HEK293 (cell line): ENCODE data around the gene WDR88.

Source experiments
- EGR2 ChIP-seq: fragments of 450-650 bp; formaldehyde crosslinking; IDR thresholded peaks from 2 replicates; pipeline ENCODE4 v1.5.1; 2016; ENCODE audit warnings: low read depth, missing biosample characterization, missing genetic modification characterization
- GLIS2 ChIP-seq: fragments of 450-650 bp; formaldehyde crosslinking; IDR thresholded peaks from 2 replicates; pipeline ENCODE4 v1.5.1; 2016; ENCODE audit warnings: missing biosample characterization, missing genetic modification characterization
- KLF9 ChIP-seq: fragments of 450-650 bp; formaldehyde crosslinking; IDR thresholded peaks from 2 replicates; pipeline ENCODE4 v1.5.1; 2016; ENCODE audit warnings: missing biosample characterization, missing genetic modification characterization, low read depth
- MZF1 ChIP-seq: fragments of 450-650 bp; formaldehyde crosslinking; IDR thresholded peaks from 2 replicates; pipeline ENCODE4 v1.5.1; 2017; ENCODE audit warnings: missing biosample characterization, missing genetic modification characterization, borderline replicate concordance
- SP3 ChIP-seq: fragments of 450-650 bp; formaldehyde crosslinking; IDR thresholded peaks from 2 replicates; pipeline ENCODE4 v1.5.1; 2016; ENCODE audit warnings: missing biosample characterization, missing genetic modification characterization
- TCF7L2 ChIP-seq: IDR thresholded peaks from 2 replicates; pipeline ENCODE4 v1.6.1; 2011; ENCODE audit warnings: low read depth, mild to moderate bottlenecking, inconsistent platforms, low read length, moderate library complexity, borderline replicate concordance
- YY1 ChIP-seq: fragments of 450-650 bp; formaldehyde crosslinking; IDR thresholded peaks from 2 replicates; pipeline ENCODE4 v1.5.1; 2018; ENCODE audit warnings: missing biosample characterization, missing genetic modification characterization
- YY2 ChIP-seq: fragments of 450-650 bp; formaldehyde crosslinking; IDR thresholded peaks from 2 replicates; pipeline ENCODE4 v1.5.1; 2016; ENCODE audit warnings: missing biosample characterization, missing genetic modification characterization
- ZBTB21 ChIP-seq: fragments of 450-650 bp; formaldehyde crosslinking; IDR thresholded peaks from 2 replicates; pipeline ENCODE4 v1.5.1; 2017; ENCODE audit warnings: missing biosample characterization, missing genetic modification characterization
- ZBTB8A ChIP-seq: fragments of 450-650 bp; formaldehyde crosslinking; IDR thresholded peaks from 2 replicates; pipeline ENCODE4 v1.5.1; 2016; ENCODE audit warnings: missing biosample characterization, missing genetic modification characterization
- ZEB2 ChIP-seq: fragments of 450-650 bp; formaldehyde crosslinking; IDR thresholded peaks from 2 replicates; pipeline ENCODE4 v1.5.1; 2016; ENCODE audit warnings: missing biosample characterization, missing genetic modification characterization
- ZNF184 ChIP-seq: fragments of 450-650 bp; IDR thresholded peaks from 2 replicates; pipeline ENCODE4 v1.5.1; 2018; ENCODE audit warnings: missing biosample characterization, mild to moderate bottlenecking, missing genetic modification characterization
- ZNF366 ChIP-seq: fragments of 450-650 bp; formaldehyde crosslinking; conservative IDR thresholded peaks from 2 replicates; pipeline ENCODE4 v1.5.1; 2016; ENCODE audit warnings: missing biosample characterization, missing genetic modification characterization
- ZNF416 ChIP-seq: fragments of 450-650 bp; formaldehyde crosslinking; IDR thresholded peaks from 2 replicates; pipeline ENCODE4 v1.5.1; 2016; ENCODE audit warnings: missing biosample characterization, missing genetic modification characterization
- ZNF558 ChIP-seq: fragments of 450-650 bp; formaldehyde crosslinking; IDR thresholded peaks from 2 replicates; pipeline ENCODE4 v1.5.1; 2016; ENCODE audit warnings: missing biosample characterization, missing genetic modification characterization
- ZNF660 ChIP-seq: fragments of 450-650 bp; IDR thresholded peaks from 2 replicates; pipeline ENCODE4 v1.5.1; 2018; ENCODE audit warnings: missing biosample characterization, mild to moderate bottlenecking, missing genetic modification characterization
- ZXDB ChIP-seq: fragments of 450-650 bp; formaldehyde crosslinking; IDR thresholded peaks from 2 replicates; pipeline ENCODE4 v1.5.1; 2016; ENCODE audit warnings: missing biosample characterization, missing genetic modification characterization
- TF ChIP-seq, protein P1 (sequence below): fragments of 450-650 bp; IDR thresholded peaks from 2 replicates; pipeline ENCODE4 v1.5.1; 2018; ENCODE audit warnings: missing biosample characterization, missing genetic modification characterization
- TF ChIP-seq, protein P2 (sequence below): fragments of 450-650 bp; formaldehyde crosslinking; IDR thresholded peaks from 2 replicates; pipeline ENCODE4 v1.5.1; 2017; ENCODE audit warnings: missing biosample characterization, missing genetic modification characterization
- TF ChIP-seq, protein P3 (sequence below): fragments of 450-650 bp; formaldehyde crosslinking; IDR thresholded peaks from 2 replicates; pipeline ENCODE4 v1.5.1; 2016; ENCODE audit warnings: missing biosample characterization, missing genetic modification characterization, low read depth
- TF ChIP-seq, protein P4 (sequence below): fragments of 450-650 bp; formaldehyde crosslinking; IDR thresholded peaks from 2 replicates; pipeline ENCODE4 v1.5.1; 2016; ENCODE audit warnings: missing biosample characterization, missing genetic modification characterization
- TF ChIP-seq, protein P5 (sequence below): fragments of 450-650 bp; formaldehyde crosslinking; IDR thresholded peaks from 2 replicates; pipeline ENCODE4 v1.5.1; 2016; ENCODE audit warnings: missing biosample characterization, missing genetic modification characterization
- TF ChIP-seq, protein P6 (sequence below): fragments of 450-650 bp; formaldehyde crosslinking; optimal IDR thresholded peaks from 2 replicates; pipeline ENCODE3; 2016; ENCODE audit warnings: missing biosample characterization, mild to moderate bottlenecking, missing genetic modification characterization
- TF ChIP-seq, protein P7 (sequence below): fragments of 450-650 bp; formaldehyde crosslinking; IDR thresholded peaks from 2 replicates; pipeline ENCODE4 v1.5.1; 2016; ENCODE audit warnings: missing biosample characterization, missing genetic modification characterization

WDR88 gene

DNA sequence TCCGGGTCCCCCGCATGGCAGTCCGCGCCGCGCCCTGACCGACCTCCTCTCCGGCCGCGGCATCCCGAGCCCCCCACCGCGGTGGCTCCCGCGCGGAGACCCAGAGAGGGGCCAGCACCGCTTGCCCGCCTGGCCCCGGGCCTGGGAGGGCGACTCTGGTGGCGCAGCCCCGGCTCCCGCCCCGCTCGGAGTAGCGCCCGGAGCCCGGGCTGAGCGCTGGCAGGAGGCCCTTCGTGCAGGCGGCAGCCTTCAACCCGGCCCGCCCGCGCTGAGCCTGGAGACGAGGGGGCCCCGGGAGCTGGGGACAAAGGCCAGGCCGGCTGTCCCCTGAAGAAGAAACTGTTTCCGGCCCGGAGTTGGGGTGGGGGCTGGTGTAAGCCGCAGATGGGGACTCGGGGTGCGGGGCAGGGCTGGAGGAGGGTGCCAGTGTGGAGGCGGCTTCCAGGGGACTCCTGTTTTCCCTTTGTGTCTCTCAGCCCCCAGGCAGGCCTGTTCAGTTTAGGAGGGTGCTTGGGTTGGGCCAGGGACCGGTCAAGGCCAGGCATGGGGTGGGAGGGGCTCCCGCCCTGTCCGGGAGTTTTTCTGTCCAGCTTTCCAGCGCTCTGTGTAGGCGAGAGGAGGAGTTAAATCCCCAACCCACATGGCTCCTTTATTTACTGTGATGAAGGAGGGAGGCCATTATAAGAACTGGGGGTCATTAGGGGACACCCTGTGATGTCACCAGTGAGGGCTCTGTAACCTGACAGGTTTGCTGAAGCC lies 63.2 kb downstream of the WDR88 start (continued):
- TF ChIP-seq ZXDB (tag by site-specific recombination) (peak; percentile 25; the same call in 1 of the 2 replicates), SP3 (tag by site-specific recombination) (peak; percentile 69; the same call in 1 of the 2 replicates), ZBTB21 (peak; percentile 94), EGR2 (tag by site-specific recombination) (peak; percentile 89), ZNF184 (no peak), ZEB2 (tag by site-specific recombination) (0 out of 2 replicates have a peak, but pooled peaks have one; percentile 47), YY2 (tag by site-specific recombination) (peak; percentile 21; the same call in 1 of the 2 replicates), ZNF416 (tag by site-specific recombination) (no peak), ZBTB8A (tag by site-specific recombination) (peak; percentile 87), ZNF366 (no peak; the same call in 1 of the 2 replicates), TCF7L2 (no peak), KLF9 (tag by site-specific recombination) (peak; percentile 56; the same call in 1 of the 2 replicates), GLIS2 (tag by site-specific recombination) (peak; percentile 76), ZNF660 (peak; percentile 37), MZF1 (tag by site-specific recombination) (0 out of 2 replicates have a peak, but pooled peaks have one; percentile 27), ZNF558 (tag by site-specific recombination) (no peak), YY1 (0 out of 2 replicates have a peak, but pooled peaks have one; percentile 42)
- TF ChIP-seq, protein P1, sequence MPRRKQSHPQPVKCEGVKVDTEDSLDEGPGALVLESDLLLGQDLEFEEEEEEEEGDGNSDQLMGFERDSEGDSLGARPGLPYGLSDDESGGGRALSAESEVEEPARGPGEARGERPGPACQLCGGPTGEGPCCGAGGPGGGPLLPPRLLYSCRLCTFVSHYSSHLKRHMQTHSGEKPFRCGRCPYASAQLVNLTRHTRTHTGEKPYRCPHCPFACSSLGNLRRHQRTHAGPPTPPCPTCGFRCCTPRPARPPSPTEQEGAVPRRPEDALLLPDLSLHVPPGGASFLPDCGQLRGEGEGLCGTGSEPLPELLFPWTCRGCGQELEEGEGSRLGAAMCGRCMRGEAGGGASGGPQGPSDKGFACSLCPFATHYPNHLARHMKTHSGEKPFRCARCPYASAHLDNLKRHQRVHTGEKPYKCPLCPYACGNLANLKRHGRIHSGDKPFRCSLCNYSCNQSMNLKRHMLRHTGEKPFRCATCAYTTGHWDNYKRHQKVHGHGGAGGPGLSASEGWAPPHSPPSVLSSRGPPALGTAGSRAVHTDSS (tag by site-specific recombination), result peak; percentile 11; the same call in 1 of the 2 replicates
- TF ChIP-seq, protein P2, sequence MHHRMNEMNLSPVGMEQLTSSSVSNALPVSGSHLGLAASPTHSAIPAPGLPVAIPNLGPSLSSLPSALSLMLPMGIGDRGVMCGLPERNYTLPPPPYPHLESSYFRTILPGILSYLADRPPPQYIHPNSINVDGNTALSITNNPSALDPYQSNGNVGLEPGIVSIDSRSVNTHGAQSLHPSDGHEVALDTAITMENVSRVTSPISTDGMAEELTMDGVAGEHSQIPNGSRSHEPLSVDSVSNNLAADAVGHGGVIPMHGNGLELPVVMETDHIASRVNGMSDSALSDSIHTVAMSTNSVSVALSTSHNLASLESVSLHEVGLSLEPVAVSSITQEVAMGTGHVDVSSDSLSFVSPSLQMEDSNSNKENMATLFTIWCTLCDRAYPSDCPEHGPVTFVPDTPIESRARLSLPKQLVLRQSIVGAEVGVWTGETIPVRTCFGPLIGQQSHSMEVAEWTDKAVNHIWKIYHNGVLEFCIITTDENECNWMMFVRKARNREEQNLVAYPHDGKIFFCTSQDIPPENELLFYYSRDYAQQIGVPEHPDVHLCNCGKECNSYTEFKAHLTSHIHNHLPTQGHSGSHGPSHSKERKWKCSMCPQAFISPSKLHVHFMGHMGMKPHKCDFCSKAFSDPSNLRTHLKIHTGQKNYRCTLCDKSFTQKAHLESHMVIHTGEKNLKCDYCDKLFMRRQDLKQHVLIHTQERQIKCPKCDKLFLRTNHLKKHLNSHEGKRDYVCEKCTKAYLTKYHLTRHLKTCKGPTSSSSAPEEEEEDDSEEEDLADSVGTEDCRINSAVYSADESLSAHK (tag by site-specific recombination), result no peak
- TF ChIP-seq, protein P3, sequence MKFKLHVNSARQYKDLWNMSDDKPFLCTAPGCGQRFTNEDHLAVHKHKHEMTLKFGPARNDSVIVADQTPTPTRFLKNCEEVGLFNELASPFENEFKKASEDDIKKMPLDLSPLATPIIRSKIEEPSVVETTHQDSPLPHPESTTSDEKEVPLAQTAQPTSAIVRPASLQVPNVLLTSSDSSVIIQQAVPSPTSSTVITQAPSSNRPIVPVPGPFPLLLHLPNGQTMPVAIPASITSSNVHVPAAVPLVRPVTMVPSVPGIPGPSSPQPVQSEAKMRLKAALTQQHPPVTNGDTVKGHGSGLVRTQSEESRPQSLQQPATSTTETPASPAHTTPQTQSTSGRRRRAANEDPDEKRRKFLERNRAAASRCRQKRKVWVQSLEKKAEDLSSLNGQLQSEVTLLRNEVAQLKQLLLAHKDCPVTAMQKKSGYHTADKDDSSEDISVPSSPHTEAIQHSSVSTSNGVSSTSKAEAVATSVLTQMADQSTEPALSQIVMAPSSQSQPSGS, result peak; percentile 57; the same call in 1 of the 2 replicates
- TF ChIP-seq, protein P4, sequence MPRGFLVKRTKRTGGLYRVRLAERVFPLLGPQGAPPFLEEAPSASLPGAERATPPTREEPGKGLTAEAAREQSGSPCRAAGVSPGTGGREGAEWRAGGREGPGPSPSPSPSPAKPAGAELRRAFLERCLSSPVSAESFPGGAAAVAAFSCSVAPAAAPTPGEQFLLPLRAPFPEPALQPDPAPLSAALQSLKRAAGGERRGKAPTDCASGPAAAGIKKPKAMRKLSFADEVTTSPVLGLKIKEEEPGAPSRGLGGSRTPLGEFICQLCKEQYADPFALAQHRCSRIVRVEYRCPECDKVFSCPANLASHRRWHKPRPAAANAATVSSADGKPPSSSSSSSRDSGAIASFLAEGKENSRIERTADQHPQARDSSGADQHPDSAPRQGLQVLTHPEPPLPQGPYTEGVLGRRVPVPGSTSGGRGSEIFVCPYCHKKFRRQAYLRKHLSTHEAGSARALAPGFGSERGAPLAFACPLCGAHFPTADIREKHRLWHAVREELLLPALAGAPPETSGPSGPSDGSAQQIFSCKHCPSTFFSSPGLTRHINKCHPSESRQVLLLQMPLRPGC, result no peak
- TF ChIP-seq, protein P5, sequence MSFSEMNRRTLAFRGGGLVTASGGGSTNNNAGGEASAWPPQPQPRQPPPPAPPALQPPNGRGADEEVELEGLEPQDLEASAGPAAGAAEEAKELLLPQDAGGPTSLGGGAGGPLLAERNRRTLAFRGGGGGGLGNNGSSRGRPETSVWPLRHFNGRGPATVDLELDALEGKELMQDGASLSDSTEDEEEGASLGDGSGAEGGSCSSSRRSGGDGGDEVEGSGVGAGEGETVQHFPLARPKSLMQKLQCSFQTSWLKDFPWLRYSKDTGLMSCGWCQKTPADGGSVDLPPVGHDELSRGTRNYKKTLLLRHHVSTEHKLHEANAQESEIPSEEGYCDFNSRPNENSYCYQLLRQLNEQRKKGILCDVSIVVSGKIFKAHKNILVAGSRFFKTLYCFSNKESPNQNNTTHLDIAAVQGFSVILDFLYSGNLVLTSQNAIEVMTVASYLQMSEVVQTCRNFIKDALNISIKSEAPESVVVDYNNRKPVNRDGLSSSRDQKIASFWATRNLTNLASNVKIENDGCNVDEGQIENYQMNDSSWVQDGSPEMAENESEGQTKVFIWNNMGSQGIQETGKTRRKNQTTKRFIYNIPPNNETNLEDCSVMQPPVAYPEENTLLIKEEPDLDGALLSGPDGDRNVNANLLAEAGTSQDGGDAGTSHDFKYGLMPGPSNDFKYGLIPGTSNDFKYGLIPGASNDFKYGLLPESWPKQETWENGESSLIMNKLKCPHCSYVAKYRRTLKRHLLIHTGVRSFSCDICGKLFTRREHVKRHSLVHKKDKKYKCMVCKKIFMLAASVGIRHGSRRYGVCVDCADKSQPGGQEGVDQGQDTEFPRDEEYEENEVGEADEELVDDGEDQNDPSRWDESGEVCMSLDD (tag by site-specific recombination), result 0 out of 2 replicates have a peak, but pooled peaks have one; percentile 49
- TF ChIP-seq, protein P6, sequence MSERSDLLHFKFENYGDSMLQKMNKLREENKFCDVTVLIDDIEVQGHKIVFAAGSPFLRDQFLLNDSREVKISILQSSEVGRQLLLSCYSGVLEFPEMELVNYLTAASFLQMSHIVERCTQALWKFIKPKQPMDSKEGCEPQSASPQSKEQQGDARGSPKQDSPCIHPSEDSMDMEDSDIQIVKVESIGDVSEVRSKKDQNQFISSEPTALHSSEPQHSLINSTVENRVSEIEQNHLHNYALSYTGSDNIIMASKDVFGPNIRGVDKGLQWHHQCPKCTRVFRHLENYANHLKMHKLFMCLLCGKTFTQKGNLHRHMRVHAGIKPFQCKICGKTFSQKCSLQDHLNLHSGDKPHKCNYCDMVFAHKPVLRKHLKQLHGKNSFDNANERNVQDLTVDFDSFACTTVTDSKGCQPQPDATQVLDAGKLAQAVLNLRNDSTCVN (tag by site-specific recombination), result peak; percentile 64
- TF ChIP-seq, protein P7, sequence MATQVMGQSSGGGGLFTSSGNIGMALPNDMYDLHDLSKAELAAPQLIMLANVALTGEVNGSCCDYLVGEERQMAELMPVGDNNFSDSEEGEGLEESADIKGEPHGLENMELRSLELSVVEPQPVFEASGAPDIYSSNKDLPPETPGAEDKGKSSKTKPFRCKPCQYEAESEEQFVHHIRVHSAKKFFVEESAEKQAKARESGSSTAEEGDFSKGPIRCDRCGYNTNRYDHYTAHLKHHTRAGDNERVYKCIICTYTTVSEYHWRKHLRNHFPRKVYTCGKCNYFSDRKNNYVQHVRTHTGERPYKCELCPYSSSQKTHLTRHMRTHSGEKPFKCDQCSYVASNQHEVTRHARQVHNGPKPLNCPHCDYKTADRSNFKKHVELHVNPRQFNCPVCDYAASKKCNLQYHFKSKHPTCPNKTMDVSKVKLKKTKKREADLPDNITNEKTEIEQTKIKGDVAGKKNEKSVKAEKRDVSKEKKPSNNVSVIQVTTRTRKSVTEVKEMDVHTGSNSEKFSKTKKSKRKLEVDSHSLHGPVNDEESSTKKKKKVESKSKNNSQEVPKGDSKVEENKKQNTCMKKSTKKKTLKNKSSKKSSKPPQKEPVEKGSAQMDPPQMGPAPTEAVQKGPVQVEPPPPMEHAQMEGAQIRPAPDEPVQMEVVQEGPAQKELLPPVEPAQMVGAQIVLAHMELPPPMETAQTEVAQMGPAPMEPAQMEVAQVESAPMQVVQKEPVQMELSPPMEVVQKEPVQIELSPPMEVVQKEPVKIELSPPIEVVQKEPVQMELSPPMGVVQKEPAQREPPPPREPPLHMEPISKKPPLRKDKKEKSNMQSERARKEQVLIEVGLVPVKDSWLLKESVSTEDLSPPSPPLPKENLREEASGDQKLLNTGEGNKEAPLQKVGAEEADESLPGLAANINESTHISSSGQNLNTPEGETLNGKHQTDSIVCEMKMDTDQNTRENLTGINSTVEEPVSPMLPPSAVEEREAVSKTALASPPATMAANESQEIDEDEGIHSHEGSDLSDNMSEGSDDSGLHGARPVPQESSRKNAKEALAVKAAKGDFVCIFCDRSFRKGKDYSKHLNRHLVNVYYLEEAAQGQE (tag by site-specific recombination), result peak; percentile 61
